ENCODE results near the gene PRUNE1.
A peak's percentile ranks its signal among the peaks of the same experiment; 100 is the strongest.

GRCh38 chr1:151036356-151036755, 28.1 kb downstream of the PRUNE1 start, which contains the start of gene BNIPL:
- peak in 1 of 2 donors; percentile 17 for TF ChIP-seq POLR2AphosphoS5 (IDR thresholded peaks at IDR 0.05)
- TF ChIP-seq, protein P1, sequence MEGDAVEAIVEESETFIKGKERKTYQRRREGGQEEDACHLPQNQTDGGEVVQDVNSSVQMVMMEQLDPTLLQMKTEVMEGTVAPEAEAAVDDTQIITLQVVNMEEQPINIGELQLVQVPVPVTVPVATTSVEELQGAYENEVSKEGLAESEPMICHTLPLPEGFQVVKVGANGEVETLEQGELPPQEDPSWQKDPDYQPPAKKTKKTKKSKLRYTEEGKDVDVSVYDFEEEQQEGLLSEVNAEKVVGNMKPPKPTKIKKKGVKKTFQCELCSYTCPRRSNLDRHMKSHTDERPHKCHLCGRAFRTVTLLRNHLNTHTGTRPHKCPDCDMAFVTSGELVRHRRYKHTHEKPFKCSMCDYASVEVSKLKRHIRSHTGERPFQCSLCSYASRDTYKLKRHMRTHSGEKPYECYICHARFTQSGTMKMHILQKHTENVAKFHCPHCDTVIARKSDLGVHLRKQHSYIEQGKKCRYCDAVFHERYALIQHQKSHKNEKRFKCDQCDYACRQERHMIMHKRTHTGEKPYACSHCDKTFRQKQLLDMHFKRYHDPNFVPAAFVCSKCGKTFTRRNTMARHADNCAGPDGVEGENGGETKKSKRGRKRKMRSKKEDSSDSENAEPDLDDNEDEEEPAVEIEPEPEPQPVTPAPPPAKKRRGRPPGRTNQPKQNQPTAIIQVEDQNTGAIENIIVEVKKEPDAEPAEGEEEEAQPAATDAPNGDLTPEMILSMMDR (IDR thresholded peaks at IDR 0.05): no peak
- no peak for TF ChIP-seq EP300 (IDR thresholded peaks at IDR 0.05)
